B cell (primary cell): ENCODE measurements around the gene LRBA. TPM values are rescaled to one million over a fixed set of nuclear protein-coding genes. Genes with fewer than 3 reads are reported as not detected.

Experiments
- ATAC-seq: fragments of 200-7000 bp; cut with Tn5 transposase; one replicate; pipeline ENCODE4 v1.10.0; 2021; ENCODE audit warnings: low read depth, mild to moderate bottlenecking, moderate number of reproducible peaks, moderate library complexity
- CTCF ChIA-PET: fragments of 350-600 bp; sonication (Branson Sonifier 250); formaldehyde crosslinking; loops from one replicate; lab custom pipeline; 2021; ENCODE audit warnings: antibody characterized with exemption, inconsistent platforms; lab: Charles Lee
- POLR2A ChIA-PET: fragments of 350-600 bp; sonication (Branson Sonifier 250); formaldehyde crosslinking; loops from one replicate; lab custom pipeline; 2021; ENCODE audit warnings: antibody characterized with exemption; lab: Charles Lee
- DNase-seq: peaks from one replicate; pipeline ENCODE4 v3.0.0; 2013
- H2AFZ ChIP-seq: 2 replicates; pipeline ENCODE4 v1.6.1; 2012; ENCODE audit warnings: mild to moderate bottlenecking, low read depth, low read length; ENCODE audit not compliant: insufficient read depth, poor library complexity, severe bottlenecking
- H3K27ac ChIP-seq, 2 donors: 1 replicate in 1 of 2; 2 replicates in 1 of 2; pipeline ENCODE4 v1.5.1; 2012 to 2013; ENCODE audit warnings: low read length in 2 of 2, mild to moderate bottlenecking in 2 of 2, moderate library complexity in 1 of 2
- H3K27me3 ChIP-seq, 4 experiments: fragments of 200-600 bp in 1 of 4; sonication (generic) in 1 of 4; replicated peaks in 1 of 4; 1 replicate in 2 of 4; 2 replicates in 2 of 4; pipeline versions ENCODE4 v1.6.1 to v1.7.0; 2013 to 2016; ENCODE audit warnings: low read length in 3 of 4, mild to moderate bottlenecking in 2 of 4, mixed read lengths in 1 of 4, moderate library complexity in 1 of 4; ENCODE audit not compliant: insufficient read depth in 4 of 4, control insufficient read depth in 3 of 4; ENCODE audit errors: control extremely low read depth in 1 of 4
- H3K36me3 ChIP-seq, 2 experiments: replicated peaks in 1 of 2; 1 replicate in 1 of 2; 2 replicates in 1 of 2; pipeline versions ENCODE4 v1.6.1 to v1.7.1; 2013; ENCODE audit warnings: low read length in 1 of 2; ENCODE audit not compliant: insufficient read depth in 2 of 2, control insufficient read depth in 1 of 2; ENCODE audit errors: control extremely low read depth in 1 of 2, extremely low read depth in 1 of 2
- H3K4me1 ChIP-seq, 2 donors: fragments of 200-600 bp in 1 of 2; sonication (generic) in 1 of 2; 1 replicate in 1 of 2; 2 replicates in 1 of 2; pipeline versions ENCODE4 v1.5.1 to v1.6.1; 2013 to 2017; ENCODE audit warnings: low read length in 2 of 2; ENCODE audit not compliant: control insufficient read depth in 2 of 2, insufficient read depth in 2 of 2
- H3K4me2 ChIP-seq: replicated peaks from 2 replicates; pipeline ENCODE3; 2012; ENCODE audit warnings: mild to moderate bottlenecking, low read depth, low read length; ENCODE audit not compliant: poor library complexity, severe bottlenecking
- H3K4me3 ChIP-seq, 5 experiments: fragments of 200-600 bp in 1 of 5; sonication (generic) in 1 of 5; 1 replicate in 3 of 5; 2 replicates in 2 of 5; pipeline versions ENCODE4 v1.5.1 to v1.7.0; 2011 to 2016; ENCODE audit warnings: low read length in 4 of 5, mild to moderate bottlenecking in 4 of 5, low read depth in 2 of 5, control low read depth in 1 of 5, moderate library complexity in 1 of 5; ENCODE audit not compliant: insufficient read depth in 1 of 5; ENCODE audit errors: control extremely low read depth in 1 of 5, extremely low read depth in 1 of 5
- H3K79me2 ChIP-seq: fragments of 200-600 bp; sonication (generic); one replicate; pipeline ENCODE4 v1.6.0; 2016; ENCODE audit warnings: low read length; ENCODE audit not compliant: control insufficient read depth, insufficient read depth
- H3K9ac ChIP-seq: fragments of 200-600 bp; sonication (generic); 2 replicates; pipeline ENCODE4 v1.6.1; 2017; ENCODE audit warnings: mild to moderate bottlenecking, low read length, moderate library complexity
- H3K9me3 ChIP-seq, 3 donors: one replicate each; pipeline versions ENCODE4 v1.6.1 to v1.7.1; 2013; ENCODE audit warnings: low read length in 2 of 3; ENCODE audit not compliant: control insufficient read depth in 2 of 3, insufficient read depth in 1 of 3; ENCODE audit errors: control extremely low read depth in 1 of 3
- H4K20me1 ChIP-seq: 2 replicates; pipeline ENCODE4 v1.6.0; 2012; ENCODE audit warnings: mild to moderate bottlenecking, low read length; ENCODE audit not compliant: insufficient read depth, control insufficient read depth, poor library complexity, severe bottlenecking
- H3K27ac Mint-ChIP-seq: one replicate; pipeline ENCODE4 v1.8.0; 2021; ENCODE audit warnings: mixed read lengths
- H3K27me3 Mint-ChIP-seq: one replicate; pipeline ENCODE4 v1.8.0; 2021; ENCODE audit warnings: mixed read lengths
- H3K4me1 Mint-ChIP-seq: one replicate; pipeline ENCODE4 v1.8.0; 2021; ENCODE audit warnings: mixed read lengths
- H3K4me3 Mint-ChIP-seq: one replicate; pipeline ENCODE4 v1.8.0; 2021; ENCODE audit warnings: mixed read lengths
- H3K9me3 Mint-ChIP-seq: one replicate; pipeline ENCODE4 v1.8.0; 2022; ENCODE audit warnings: mixed read lengths; ENCODE audit not compliant: insufficient read depth
- CTCF ChIP-seq: fragments of 200-600 bp; IDR thresholded peaks from one replicate; pipeline ENCODE4 v1.8.0; 2022; ENCODE audit warnings: antibody characterized with exemption, mild to moderate bottlenecking
- EZH2 ChIP-seq: IDR thresholded peaks from 2 replicates; pipeline ENCODE4 v1.6.1; 2012; ENCODE audit warnings: borderline replicate concordance, low read depth, mild to moderate bottlenecking, moderate library complexity, low read length; ENCODE audit not compliant: insufficient read depth, poor library complexity, severe bottlenecking
- WGBS: methylation state at CpG from one replicate; pipeline ENCODE4 v1.1.5; 2013; ENCODE audit warnings: missing lambda C conversion rate; ENCODE audit not compliant: insufficient coverage; 5-methylcytosine and 5-hydroxymethylcytosine counted together
- intact Hi-C: fragments of 100-400 bp; cut with micrococcal nuclease; formaldehyde crosslinking; loops from one replicate; pipeline ENCODE4 v1.10.0; 2022
- polyA plus RNA-seq: library from polyadenylated mRNA; depleted of rRNA; stranded (reverse); fragments of >200 nt; gene quantifications from 2 replicates; pipeline ENCODE4 v1.2.3, GENCODE V29; 2012
- total RNA-seq, 2 donors: library from RNA; stranded (reverse); fragments of 120-200 nt in 1 of 2; gene quantifications; 1 replicate in 1 of 2; 2 replicates in 1 of 2; pipeline versions ENCODE4 v1.2.3 to v1.2.4, GENCODE V29; 2013 to 2022

LRBA gene
- total and polyA plus RNA-seq, 2 donors (not counting 1 experiment from before 2014, with no cell fraction given), result 17.5 to 86.7 TPM

GRCh38 chr4:150299816-150300215, 715.3 kb downstream of the LRBA start:
- intact Hi-C loops, result loop anchor here (2.0 kb wide), 1 partner anchor 567 kb away; no protein-coding TSS in a partner anchor
- CTCF ChIA-PET, result interaction anchor here (1.0 to 2.2 kb wide), 2 partner anchors 16 to 567 kb away, joined by 3 to 12 read pairs; no protein-coding TSS in a partner anchor
- no CpG with 5 or more reads among the region's 4 CpGs for WGBS

More at GRCh38 chr4:150299816-150300215, 715.3 kb downstream of the LRBA start:
- H3K4me3 ChIP-seq, result no peak overlapping the region
- H3K27ac ChIP-seq, result no peak overlapping the region
- Mint-ChIP-seq H3K4me1 (no peaks in the 10 kb centered on the region), H3K27me3 (no peaks in the 10 kb centered on the region), H3K27ac (no peak overlapping the region), H3K9me3 (no peaks in the 10 kb centered on the region), H3K4me3 (no peak overlapping the region)
- no peak overlapping the region for H3K9ac ChIP-seq
- no peaks in the 10 kb centered on the region for H3K27me3 ChIP-seq
- H2AFZ ChIP-seq, result no peak overlapping the region
- TF ChIP-seq CTCF, result no peak
- TF ChIP-seq EZH2, result no peak
- no peak for ATAC-seq
- no peaks in the 10 kb centered on the region for H3K4me1 ChIP-seq
- no peak for DNase-seq
- POLR2A ChIA-PET, result no interaction called here
- no peaks in the 10 kb centered on the region for H4K20me1 ChIP-seq
- no peak overlapping the region for H3K4me2 ChIP-seq
- H3K79me2 ChIP-seq, result no peaks in the 10 kb centered on the region
- H3K36me3 ChIP-seq, result peaks cover 0 to under 1% of the 10 kb centered on the region in 2 experiments
- no peaks in the 10 kb centered on the region for H3K9me3 ChIP-seq
